Measurements from ENCODE around the gene EFCAB8.

EFCAB8 gene

GRCh38 chr20:32959351-32960221 lies 100.9 kb downstream of the EFCAB8 start:
- no peaks in the 10 kb centered on the region for H3K4me1 ChIP-seq (ENCODE audit: control insufficient read depth in 1 of 2, insufficient read depth in 2 of 2, low read length in 2 of 2)
- H3K4ac ChIP-seq (ENCODE audit: low read depth, low read length), result no peak overlapping the region
- H4K8ac ChIP-seq (ENCODE audit: low read depth, low read length), result no peak overlapping the region
- no peak overlapping the region for H3K27ac ChIP-seq (ENCODE audit: low read depth, low read length)
- H4K91ac ChIP-seq (ENCODE audit: low read depth, low read length), result no peak overlapping the region
- no CpG with 5 or more reads among the region's 14 CpGs for WGBS (ENCODE audit: extremely low coverage, insufficient coverage, insufficient read length)
- no peaks in the 10 kb centered on the region for H3K79me1 ChIP-seq (ENCODE audit: low read length)
- H3K36me3 ChIP-seq (ENCODE audit: control insufficient read depth in 1 of 2, insufficient read depth in 2 of 2, low read length in 2 of 2), result no peaks in the 10 kb centered on the region
- H4K12ac ChIP-seq (ENCODE audit: low read depth, low read length), result no peak overlapping the region
- peaks cover 4% of the 10 kb centered on the region for H3K9me3 ChIP-seq (ENCODE audit: insufficient read depth, low read depth, low read length)
- no peak overlapping the region for H2BK12ac ChIP-seq (ENCODE audit: low read length)
- H3K4me3 ChIP-seq (ENCODE audit: low read depth, low read length), result no peak overlapping the region
- no peak overlapping the region for H2AK5ac ChIP-seq (ENCODE audit: low read length)
- no peak overlapping the region for H2AFZ ChIP-seq (ENCODE audit: insufficient read depth, low read length, poor library complexity)
- H3K9ac ChIP-seq (ENCODE audit: low read length), result no peak overlapping the region
- H3K14ac ChIP-seq (ENCODE audit: low read length), result no peak overlapping the region
- H2BK5ac ChIP-seq (ENCODE audit: low read depth, low read length, poor library complexity), result no peak overlapping the region
- no peak overlapping the region for H3K4me2 ChIP-seq (ENCODE audit: low read length)
- H3K23ac ChIP-seq (ENCODE audit: low read length), result no peak overlapping the region
- H3K79me2 ChIP-seq (ENCODE audit: control insufficient read depth, insufficient read depth, low read length, poor library complexity), result no peaks in the 10 kb centered on the region
- DNase-seq, result no peak
- H3K27me3 ChIP-seq (ENCODE audit: insufficient read depth, low read length), result no peaks in the 10 kb centered on the region
- H2BK120ac ChIP-seq (ENCODE audit: insufficient read depth, low read length, poor library complexity), result no peak overlapping the region
- no peak overlapping the region for H3K18ac ChIP-seq (ENCODE audit: low read length)

GRCh38 chr20:32960222-32960518 lies 101.4 kb downstream of the EFCAB8 start:
- H3K27ac ChIP-seq (ENCODE audit: low read depth, low read length), result no peak overlapping the region

GRCh38 chr20:32960849-32961731 lies 102.4 kb downstream of the EFCAB8 start:
- Histone ChIP-seq H2AK5ac (ENCODE audit: low read length) (no peak overlapping the region), H3K4me2 (ENCODE audit: low read length) (no peak overlapping the region), H2AFZ (ENCODE audit: insufficient read depth, low read length, poor library complexity) (no peak overlapping the region), H3K14ac (ENCODE audit: low read length) (no peak overlapping the region), H3K9ac (ENCODE audit: low read length) (no peak overlapping the region), H3K79me2 (ENCODE audit: control insufficient read depth, insufficient read depth, low read length, poor library complexity) (no peaks in the 10 kb centered on the region), H2BK12ac (ENCODE audit: low read length) (no peak overlapping the region), H3K79me1 (ENCODE audit: low read length) (no peaks in the 10 kb centered on the region), H3K27ac (ENCODE audit: low read depth, low read length) (no peak overlapping the region), H3K18ac (ENCODE audit: low read length) (no peak overlapping the region), H2BK5ac (ENCODE audit: low read depth, low read length, poor library complexity) (no peak overlapping the region), H4K8ac (ENCODE audit: low read depth, low read length) (no peak overlapping the region), H4K91ac (ENCODE audit: low read depth, low read length) (no peak overlapping the region), H2BK120ac (ENCODE audit: insufficient read depth, low read length, poor library complexity) (no peak overlapping the region), H3K9me3 (ENCODE audit: insufficient read depth, low read depth, low read length) (peaks cover 3% of the 10 kb centered on the region), H3K27me3 (ENCODE audit: insufficient read depth, low read length) (no peaks in the 10 kb centered on the region), H3K36me3 (ENCODE audit: control insufficient read depth in 1 of 2, insufficient read depth in 2 of 2, low read length in 2 of 2) (no peaks in the 10 kb centered on the region), H4K12ac (ENCODE audit: low read depth, low read length) (no peak overlapping the region), H3K23ac (ENCODE audit: low read length) (no peak overlapping the region), H3K4ac (ENCODE audit: low read depth, low read length) (no peak overlapping the region), H3K4me1 (ENCODE audit: control insufficient read depth in 1 of 2, insufficient read depth in 2 of 2, low read length in 2 of 2) (no peaks in the 10 kb centered on the region), H3K4me3 (ENCODE audit: low read depth, low read length) (no peak overlapping the region)
- DNase-seq, result no peak
- no CpG with 5 or more reads among the region's 28 CpGs for WGBS (ENCODE audit: extremely low coverage, insufficient coverage, insufficient read length)

More at GRCh38 chr20:32960222-32960518, 101.4 kb downstream of the EFCAB8 start:
- Histone ChIP-seq H3K4me3 (ENCODE audit: low read depth, low read length) (no peak overlapping the region), H3K4me2 (ENCODE audit: low read length) (no peak overlapping the region), H2BK5ac (ENCODE audit: low read depth, low read length, poor library complexity) (no peak overlapping the region), H2AFZ (ENCODE audit: insufficient read depth, low read length, poor library complexity) (no peak overlapping the region), H3K36me3 (ENCODE audit: control insufficient read depth in 1 of 2, insufficient read depth in 2 of 2, low read length in 2 of 2) (no peaks in the 10 kb centered on the region), H3K4ac (ENCODE audit: low read depth, low read length) (no peak overlapping the region), H2AK5ac (ENCODE audit: low read length) (no peak overlapping the region), H3K4me1 (ENCODE audit: control insufficient read depth in 1 of 2, insufficient read depth in 2 of 2, low read length in 2 of 2) (no peaks in the 10 kb centered on the region), H4K91ac (ENCODE audit: low read depth, low read length) (no peak overlapping the region), H3K9me3 (ENCODE audit: insufficient read depth, low read depth, low read length) (peaks cover 4% of the 10 kb centered on the region), H3K79me1 (ENCODE audit: low read length) (no peaks in the 10 kb centered on the region), H3K79me2 (ENCODE audit: control insufficient read depth, insufficient read depth, low read length, poor library complexity) (no peaks in the 10 kb centered on the region), H3K14ac (ENCODE audit: low read length) (no peak overlapping the region), H3K23ac (ENCODE audit: low read length) (no peak overlapping the region), H4K12ac (ENCODE audit: low read depth, low read length) (no peak overlapping the region), H2BK12ac (ENCODE audit: low read length) (no peak overlapping the region), H2BK120ac (ENCODE audit: insufficient read depth, low read length, poor library complexity) (no peak overlapping the region), H3K18ac (ENCODE audit: low read length) (no peak overlapping the region), H4K8ac (ENCODE audit: low read depth, low read length) (no peak overlapping the region), H3K9ac (ENCODE audit: low read length) (no peak overlapping the region), H3K27me3 (ENCODE audit: insufficient read depth, low read length) (no peaks in the 10 kb centered on the region)
- DNase-seq, result no peak

GRCh38 chr20:32962053-32962452 lies 103.3 kb downstream of the EFCAB8 start:
- Histone ChIP-seq H3K4me1 (ENCODE audit: control insufficient read depth in 1 of 2, insufficient read depth in 2 of 2, low read length in 2 of 2) (no peaks in the 10 kb centered on the region), H3K4me2 (ENCODE audit: low read length) (no peak overlapping the region), H4K91ac (ENCODE audit: low read depth, low read length) (no peak overlapping the region), H2BK120ac (ENCODE audit: insufficient read depth, low read length, poor library complexity) (no peak overlapping the region), H3K27ac (ENCODE audit: low read depth, low read length) (no peak overlapping the region), H4K8ac (ENCODE audit: low read depth, low read length) (no peak overlapping the region), H3K9ac (ENCODE audit: low read length) (no peak overlapping the region), H2BK5ac (ENCODE audit: low read depth, low read length, poor library complexity) (no peak overlapping the region), H3K14ac (ENCODE audit: low read length) (no peak overlapping the region), H3K18ac (ENCODE audit: low read length) (no peak overlapping the region), H3K27me3 (ENCODE audit: insufficient read depth, low read length) (no peaks in the 10 kb centered on the region), H3K4me3 (ENCODE audit: low read depth, low read length) (no peak overlapping the region), H3K4ac (ENCODE audit: low read depth, low read length) (no peak overlapping the region), H3K23ac (ENCODE audit: low read length) (no peak overlapping the region), H2AFZ (ENCODE audit: insufficient read depth, low read length, poor library complexity) (no peak overlapping the region), H3K79me2 (ENCODE audit: control insufficient read depth, insufficient read depth, low read length, poor library complexity) (no peaks in the 10 kb centered on the region), H2BK12ac (ENCODE audit: low read length) (no peak overlapping the region), H3K9me3 (ENCODE audit: insufficient read depth, low read depth, low read length) (peaks cover 3% of the 10 kb centered on the region), H2AK5ac (ENCODE audit: low read length) (no peak overlapping the region), H3K79me1 (ENCODE audit: low read length) (no peaks in the 10 kb centered on the region), H3K36me3 (ENCODE audit: control insufficient read depth in 1 of 2, insufficient read depth in 2 of 2, low read length in 2 of 2) (no peaks in the 10 kb centered on the region), H4K12ac (ENCODE audit: low read depth, low read length) (no peak overlapping the region)
- no peak for DNase-seq
- WGBS (ENCODE audit: extremely low coverage, insufficient coverage, insufficient read length), result no CpG with 5 or more reads among the region's 5 CpGs
